Measurements from ENCODE around the gene BMPR1A.

BMPR1A gene

DNA sequence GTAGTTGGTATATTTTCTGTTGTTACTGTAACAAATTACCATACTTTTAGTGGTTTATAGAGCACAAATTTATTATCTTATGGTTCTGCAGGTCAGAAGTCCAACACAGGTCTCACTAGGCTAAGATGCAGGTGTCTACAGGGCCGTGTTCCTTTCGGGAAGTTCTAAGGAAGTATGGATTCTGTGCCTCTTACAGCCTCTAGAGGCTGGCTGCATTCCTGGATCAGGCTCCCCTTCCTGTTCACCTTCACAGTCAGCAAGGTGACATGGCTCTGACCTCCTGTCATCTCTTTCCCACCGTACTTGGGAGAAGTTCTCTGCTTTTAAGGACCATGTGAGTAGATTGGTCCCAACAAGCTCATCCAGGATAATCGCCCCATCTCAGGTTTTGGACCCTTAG, 37.3 kb downstream of the BMPR1A start:
- Histone ChIP-seq H3K36me3 (ENCODE audit: low read depth) (0 out of 2 replicates have a peak, but pooled peaks cover 3% of the 10 kb centered on the region), H3K27me3 (ENCODE audit: insufficient read depth, poor library complexity, severe bottlenecking) (no peaks in the 10 kb centered on the region), H3K9me3 (ENCODE audit: severe bottlenecking) (no peaks in the 10 kb centered on the region), H3K4me3 (ENCODE audit: severe bottlenecking) (no peak overlapping the region), H3K4me1 (ENCODE audit: insufficient read depth, poor library complexity, severe bottlenecking) (peaks cover 19% of the 10 kb centered on the region), H3K27ac (ENCODE audit: poor library complexity, severe bottlenecking) (no peak overlapping the region)
- ATAC-seq (ENCODE audit: low read depth) (no peak), DNase-seq (ENCODE audit: low spot score) (no peak)
- TF ChIP-seq CTCF (IDR thresholded peaks at IDR 0.05; ENCODE audit: poor library complexity, severe bottlenecking) = no peak

- 0 out of 2 replicates have a peak, but pooled peaks cover 3% of the 10 kb centered on the region for H3K36me3 ChIP-seq (ENCODE audit: low read depth)
- no peak for TF ChIP-seq CTCF (IDR thresholded peaks at IDR 0.05; ENCODE audit: poor library complexity, severe bottlenecking)
- H3K4me3 ChIP-seq (ENCODE audit: severe bottlenecking) = no peak overlapping the region
- DNase-seq (ENCODE audit: low spot score) (no peak), ATAC-seq (ENCODE audit: low read depth) (peak; percentile 99)
- H3K9me3 ChIP-seq (ENCODE audit: severe bottlenecking) = no peaks in the 10 kb centered on the region
- no peaks in the 10 kb centered on the region for H3K27me3 ChIP-seq (ENCODE audit: insufficient read depth, poor library complexity, severe bottlenecking)
- peak overlapping the region; percentile 3 for H3K27ac ChIP-seq (ENCODE audit: poor library complexity, severe bottlenecking)
- peaks cover 19% of the 10 kb centered on the region for H3K4me1 ChIP-seq (ENCODE audit: insufficient read depth, poor library complexity, severe bottlenecking)
Observed at GRCh38 chr10:86795353-86795752, 38.9 kb downstream of the BMPR1A start.

GRCh38 chr10:86798025-86798424, 41.6 kb downstream of the BMPR1A start:
- H3K36me3 ChIP-seq (ENCODE audit: low read depth) = 0 out of 2 replicates have a peak, but pooled peaks cover 3% of the 10 kb centered on the region
- no peaks in the 10 kb centered on the region for H3K9me3 ChIP-seq (ENCODE audit: severe bottlenecking)
- DNase-seq (ENCODE audit: low spot score) (no peak), ATAC-seq (ENCODE audit: low read depth) (no peak)
- no peak overlapping the region for H3K4me3 ChIP-seq (ENCODE audit: severe bottlenecking)
- H3K27ac ChIP-seq (ENCODE audit: poor library complexity, severe bottlenecking) = no peak overlapping the region
- H3K27me3 ChIP-seq (ENCODE audit: insufficient read depth, poor library complexity, severe bottlenecking) = no peaks in the 10 kb centered on the region
- H3K4me1 ChIP-seq (ENCODE audit: insufficient read depth, poor library complexity, severe bottlenecking) = peaks cover 19% of the 10 kb centered on the region
- TF ChIP-seq CTCF (IDR thresholded peaks at IDR 0.05; ENCODE audit: poor library complexity, severe bottlenecking) = no peak

- Histone ChIP-seq H3K4me1 (ENCODE audit: insufficient read depth, poor library complexity, severe bottlenecking) (peaks cover 19% of the 10 kb centered on the region), H3K36me3 (ENCODE audit: low read depth) (0 out of 2 replicates have a peak, but pooled peaks cover 3% of the 10 kb centered on the region), H3K27me3 (ENCODE audit: insufficient read depth, poor library complexity, severe bottlenecking) (no peaks in the 10 kb centered on the region), H3K9me3 (ENCODE audit: severe bottlenecking) (no peaks in the 10 kb centered on the region), H3K4me3 (ENCODE audit: severe bottlenecking) (no peak overlapping the region), H3K27ac (ENCODE audit: poor library complexity, severe bottlenecking) (no peak overlapping the region)
- no peak for TF ChIP-seq CTCF (IDR thresholded peaks at IDR 0.05; ENCODE audit: poor library complexity, severe bottlenecking)
- no peak for ATAC-seq (ENCODE audit: low read depth)
- no peak for DNase-seq (ENCODE audit: low spot score)
Observed at GRCh38 chr10:86798611-86799010, 42.2 kb downstream of the BMPR1A start.

GRCh38 chr10:86799188-86799845, 42.9 kb downstream of the BMPR1A start:
- H3K9me3 ChIP-seq (ENCODE audit: severe bottlenecking) = no peaks in the 10 kb centered on the region
- no peak overlapping the region for H3K4me3 ChIP-seq (ENCODE audit: severe bottlenecking)
- H3K27me3 ChIP-seq (ENCODE audit: insufficient read depth, poor library complexity, severe bottlenecking) = no peaks in the 10 kb centered on the region
- H3K4me1 ChIP-seq (ENCODE audit: insufficient read depth, poor library complexity, severe bottlenecking) = peaks cover 19% of the 10 kb centered on the region
- no peak for TF ChIP-seq CTCF (IDR thresholded peaks at IDR 0.05; ENCODE audit: poor library complexity, severe bottlenecking)
- DNase-seq (ENCODE audit: low spot score) (no peak), ATAC-seq (ENCODE audit: low read depth) (no peak)
- H3K36me3 ChIP-seq (ENCODE audit: low read depth) = 0 out of 2 replicates have a peak, but pooled peaks cover 2% of the 10 kb centered on the region
- no peak overlapping the region for H3K27ac ChIP-seq (ENCODE audit: poor library complexity, severe bottlenecking)

All from RWPE2 (cell line).